ENCODE data around the gene SLC39A6. TPM values are rescaled to one million over a fixed set of nuclear protein-coding genes. Genes with fewer than 3 reads are reported as not detected.

SLC39A6 gene
- total RNA-seq, 1 experiment from 2014 or later = 47.6 TPM

Other genes with a start within 250 kb of the SLC39A6 start
- gene RPRD1A, start 61.8 kb downstream of the SLC39A6 start, total RNA-seq (2021; ENCODE audit: unreplicated experiment) = 44.0 TPM
- 48.8 TPM for gene ELP2, start 559 bp upstream of the SLC39A6 start, total RNA-seq (2021; ENCODE audit: unreplicated experiment)
- 3.0 TPM for gene MOCOS, start 58.2 kb upstream of the SLC39A6 start, total RNA-seq (2021; ENCODE audit: unreplicated experiment)
- 22.7 TPM for gene FHOD3, start 168.4 kb upstream of the SLC39A6 start, total RNA-seq (2021; ENCODE audit: unreplicated experiment)

Measured in Panc1 (cell line).